ENCODE results near the gene KAZN.

The KAZN gene

DNA sequence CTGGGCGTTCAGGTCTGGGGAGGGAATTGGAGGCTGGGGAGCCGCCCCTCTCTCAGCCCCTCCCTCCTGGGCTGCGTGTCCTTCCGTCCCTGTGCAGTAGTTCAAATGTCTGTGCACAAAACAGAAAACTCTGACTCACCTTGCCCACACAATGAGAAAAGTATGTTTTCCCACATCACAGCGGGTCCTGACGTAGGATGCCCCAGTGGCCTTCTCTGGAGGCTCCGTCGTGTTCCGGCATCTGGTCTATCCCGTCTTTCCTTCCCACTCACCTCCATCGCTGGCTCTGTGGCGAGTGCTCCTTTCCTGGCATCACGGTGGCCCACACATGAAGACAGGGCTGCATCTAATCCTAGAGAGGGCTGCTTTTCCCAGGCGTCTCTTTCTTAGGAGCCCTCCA is 224.0 kb downstream of the KAZN start:
- TF ChIP-seq, protein P1, sequence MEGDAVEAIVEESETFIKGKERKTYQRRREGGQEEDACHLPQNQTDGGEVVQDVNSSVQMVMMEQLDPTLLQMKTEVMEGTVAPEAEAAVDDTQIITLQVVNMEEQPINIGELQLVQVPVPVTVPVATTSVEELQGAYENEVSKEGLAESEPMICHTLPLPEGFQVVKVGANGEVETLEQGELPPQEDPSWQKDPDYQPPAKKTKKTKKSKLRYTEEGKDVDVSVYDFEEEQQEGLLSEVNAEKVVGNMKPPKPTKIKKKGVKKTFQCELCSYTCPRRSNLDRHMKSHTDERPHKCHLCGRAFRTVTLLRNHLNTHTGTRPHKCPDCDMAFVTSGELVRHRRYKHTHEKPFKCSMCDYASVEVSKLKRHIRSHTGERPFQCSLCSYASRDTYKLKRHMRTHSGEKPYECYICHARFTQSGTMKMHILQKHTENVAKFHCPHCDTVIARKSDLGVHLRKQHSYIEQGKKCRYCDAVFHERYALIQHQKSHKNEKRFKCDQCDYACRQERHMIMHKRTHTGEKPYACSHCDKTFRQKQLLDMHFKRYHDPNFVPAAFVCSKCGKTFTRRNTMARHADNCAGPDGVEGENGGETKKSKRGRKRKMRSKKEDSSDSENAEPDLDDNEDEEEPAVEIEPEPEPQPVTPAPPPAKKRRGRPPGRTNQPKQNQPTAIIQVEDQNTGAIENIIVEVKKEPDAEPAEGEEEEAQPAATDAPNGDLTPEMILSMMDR (IDR thresholded peaks at IDR 0.05; ENCODE audit: control insufficient read depth, extremely low read depth, insufficient read depth), result no peak
- DNase-seq (ENCODE audit: low read depth), result no peak
- H3K4me3 ChIP-seq (ENCODE audit: low read depth, low read length), result no peak overlapping the region

DNA sequence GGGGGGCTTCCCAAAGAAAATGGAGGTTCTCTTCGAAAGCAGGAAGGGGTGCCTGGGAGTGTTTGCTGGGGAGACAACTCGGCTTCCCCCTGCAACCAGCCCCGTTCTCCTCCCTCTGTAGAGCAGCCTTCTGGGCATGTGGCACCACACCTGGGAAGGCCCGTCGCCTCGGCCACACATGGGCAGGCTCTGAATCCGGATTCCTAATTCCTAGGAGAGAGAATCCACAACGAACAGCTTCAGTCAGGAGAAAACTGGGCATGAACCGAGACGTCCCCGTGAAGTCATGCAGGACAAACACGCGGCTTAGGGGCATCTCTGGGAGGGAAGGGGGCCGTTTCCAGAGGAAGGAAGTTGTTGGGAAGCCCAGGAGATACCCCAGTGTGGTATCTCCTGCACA is 224.5 kb downstream of the KAZN start:
- TF ChIP-seq, protein P1 (IDR thresholded peaks at IDR 0.05; ENCODE audit: control insufficient read depth, extremely low read depth, insufficient read depth), result no peak
- DNase-seq (ENCODE audit: low read depth), result no peak
- no peak overlapping the region for H3K4me3 ChIP-seq (ENCODE audit: low read depth, low read length)

DNA sequence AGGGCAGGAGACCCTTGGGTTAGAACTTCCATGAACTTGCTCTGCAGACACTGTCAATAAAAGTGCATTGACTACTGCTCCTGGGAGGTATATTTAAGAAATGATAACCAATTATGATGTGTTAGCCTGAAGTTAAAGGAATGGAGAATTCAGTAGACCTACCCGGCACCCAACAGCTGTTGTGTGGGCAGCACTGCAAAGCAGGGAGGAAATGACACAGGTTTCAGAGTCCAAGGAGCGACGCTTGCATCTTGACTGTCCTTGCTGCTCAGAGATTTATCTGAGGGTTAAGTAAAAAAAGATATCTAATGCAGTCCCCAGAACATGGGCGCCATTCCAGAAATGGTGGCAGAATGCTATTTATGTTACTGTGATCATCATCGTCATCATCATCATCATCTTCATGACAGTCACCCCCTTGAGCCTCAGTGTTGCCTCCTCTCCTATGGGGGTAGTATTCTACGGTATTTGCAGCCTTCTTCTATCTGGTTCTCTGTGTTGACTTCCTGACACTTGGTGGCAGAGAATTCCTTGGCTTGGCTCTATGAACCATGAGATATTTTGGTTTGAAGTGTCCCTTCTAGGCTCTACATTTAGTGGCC is 225.9 kb downstream of the KAZN start:
- no peak for DNase-seq (ENCODE audit: low read depth)

DNA sequence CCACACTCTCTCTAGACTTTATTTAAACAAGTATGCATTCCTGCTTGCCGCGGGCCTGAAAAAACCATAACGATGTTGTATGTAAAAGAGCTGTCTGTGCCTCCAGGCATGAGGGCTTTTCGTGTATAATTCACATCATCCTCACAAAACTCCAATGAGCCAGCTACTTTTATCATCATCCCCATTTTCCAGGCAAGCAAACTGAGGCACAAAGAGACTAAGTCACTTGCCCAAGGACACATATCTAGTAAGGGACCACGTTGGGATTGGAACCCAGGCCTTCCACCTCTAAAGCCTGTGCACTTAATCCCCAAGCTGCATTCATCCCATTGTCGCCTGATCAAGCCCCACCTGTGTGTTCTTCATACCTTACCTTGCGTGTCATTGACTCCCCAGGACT is 226.9 kb downstream of the KAZN start:
- TF ChIP-seq, protein P1 (IDR thresholded peaks at IDR 0.05; ENCODE audit: control insufficient read depth, extremely low read depth, insufficient read depth), result no peak
- DNase-seq (ENCODE audit: low read depth), result no peak
- H3K4me3 ChIP-seq (ENCODE audit: low read depth, low read length), result no peak overlapping the region

More for the DNA sequence above, 225.9 kb downstream of the KAZN start:
- H3K4me3 ChIP-seq (ENCODE audit: low read depth, low read length), result no peak overlapping the region
- TF ChIP-seq, protein P1 (IDR thresholded peaks at IDR 0.05; ENCODE audit: control insufficient read depth, extremely low read depth, insufficient read depth), result no peak

DNA sequence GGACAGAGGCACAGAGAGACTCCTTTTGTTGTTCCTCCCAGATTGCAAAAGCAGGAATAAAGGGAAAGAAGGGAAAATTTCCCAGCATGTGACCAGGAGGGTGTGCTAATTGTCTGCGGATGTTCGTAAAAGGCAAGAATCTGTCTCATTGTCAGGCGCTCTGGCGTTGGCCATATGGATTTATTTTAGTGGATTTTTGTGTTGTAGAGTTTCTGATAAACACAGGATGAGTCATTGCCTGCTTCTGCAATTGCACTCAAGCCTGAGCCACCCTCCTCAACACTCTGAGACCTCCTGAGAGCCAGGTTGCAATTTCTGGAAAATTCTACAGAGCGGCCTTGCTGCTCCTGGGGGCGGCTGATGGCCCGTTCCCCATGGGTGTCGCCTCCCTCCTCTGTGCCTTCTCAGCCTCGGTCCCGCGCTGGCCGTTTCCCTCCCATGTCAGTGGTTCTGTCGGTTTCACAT is 227.7 kb downstream of the KAZN start:
- no peak overlapping the region for H3K4me3 ChIP-seq (ENCODE audit: low read depth, low read length)
- TF ChIP-seq, protein P1 (IDR thresholded peaks at IDR 0.05; ENCODE audit: control insufficient read depth, extremely low read depth, insufficient read depth), result no peak
- DNase-seq (ENCODE audit: low read depth), result no peak

DNA sequence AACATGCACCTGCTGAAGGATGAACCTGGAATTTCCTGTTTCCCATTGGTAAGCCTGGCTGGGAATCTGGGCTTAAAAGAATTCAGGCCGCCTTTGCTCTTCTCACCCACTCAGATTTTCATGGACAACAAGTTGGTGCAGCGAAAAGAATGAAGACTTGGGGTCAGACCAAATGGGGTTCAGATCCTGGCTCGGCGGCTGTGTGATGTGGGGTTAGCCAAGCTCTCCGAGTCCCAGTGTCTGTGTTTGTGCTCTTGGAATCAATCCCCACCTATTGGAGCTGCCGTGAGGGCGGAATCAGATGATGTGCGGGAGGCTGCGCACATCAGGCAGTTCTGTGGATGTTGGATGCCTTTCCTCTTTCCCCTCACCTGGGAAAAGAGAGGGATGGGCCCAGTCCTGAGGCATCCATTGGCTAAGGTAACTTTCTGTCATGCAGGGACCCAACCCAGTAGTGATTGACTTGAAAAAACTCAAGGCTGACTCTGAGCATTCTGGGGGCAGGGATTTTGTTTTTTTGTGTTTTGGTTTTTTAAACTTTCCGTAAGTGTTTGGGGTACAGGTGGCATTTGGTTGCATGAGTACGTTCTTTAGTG is 228.3 kb downstream of the KAZN start:
- no peak for DNase-seq (ENCODE audit: low read depth)
- TF ChIP-seq, protein P1 (IDR thresholded peaks at IDR 0.05; ENCODE audit: control insufficient read depth, extremely low read depth, insufficient read depth), result no peak
- H3K4me3 ChIP-seq (ENCODE audit: low read depth, low read length), result no peak overlapping the region

DNA sequence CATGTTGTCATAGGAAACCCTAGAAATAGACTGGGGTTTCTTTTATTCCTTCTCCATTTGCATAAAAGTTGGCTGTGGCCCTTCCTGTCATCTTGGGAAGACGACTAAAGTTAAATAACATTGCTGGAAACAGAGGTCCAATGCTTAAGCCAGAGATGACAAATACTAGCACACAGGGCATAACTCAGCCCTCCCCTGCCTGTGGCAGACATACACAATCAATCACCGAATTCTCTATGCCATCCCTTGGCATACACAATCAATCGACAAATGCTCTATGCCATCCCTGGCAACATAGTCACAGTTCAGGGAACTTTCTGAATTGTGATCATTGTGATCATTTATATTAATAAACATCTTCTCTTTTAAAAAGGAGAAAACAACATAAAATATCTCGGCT is 229.4 kb downstream of the KAZN start:
- no peak overlapping the region for H3K4me3 ChIP-seq (ENCODE audit: low read depth, low read length)
- no peak for DNase-seq (ENCODE audit: low read depth)
- TF ChIP-seq, protein P1 (IDR thresholded peaks at IDR 0.05; ENCODE audit: control insufficient read depth, extremely low read depth, insufficient read depth), result no peak

All from LNCaP clone FGC (cell line).